PC-3 (cell line): ENCODE data around the gene SIRT2. TPM values are rescaled to one million over a fixed set of nuclear protein-coding genes. Genes with fewer than 3 reads are reported as not detected.

Source experiments
- ATAC-seq: fragments of 200-7000 bp; cut with Tn5 transposase; 2 replicates; pipeline ENCODE4 v1.9.1; 2020; ENCODE audit warnings: mild to moderate bottlenecking, moderate library complexity
- BruUV-seq: library from RNA; stranded (reverse); fragments of 400-500 nt; replicated peaks from 2 replicates; lab custom pipeline; 2021; lab: Mats Ljungman, UMichigan
- CTCF ChIA-PET: fragments of 300-600 bp; sonication (Branson Sonifier 250); formaldehyde crosslinking; loops from one replicate; lab custom pipeline; 2022; ENCODE audit warnings: antibody characterized with exemption; lab: Charles Lee
- POLR2A ChIA-PET: fragments of 300-600 bp; sonication (Branson Sonifier 250); formaldehyde crosslinking; loops from one replicate; lab custom pipeline; 2022; ENCODE audit warnings: antibody characterized with exemption; ENCODE audit not compliant: unreplicated experiment; lab: Charles Lee
- DNase-seq: peaks from one replicate; pipeline ENCODE4 v3.0.0-alpha.2; 2015
- H2AFZ ChIP-seq: fragments of 300-600 bp; sonication (generic); 2 replicates; pipeline ENCODE4 v1.6.0; 2016; ENCODE audit warnings: antibody characterized with exemption, low read length
- H3F3A ChIP-seq: fragments of 300-600 bp; sonication (generic); one replicate; pipeline ENCODE4 v1.6.0; 2017; ENCODE audit warnings: antibody characterized with exemption, low read length, control low read depth, mild to moderate bottlenecking; ENCODE audit not compliant: unreplicated experiment
- H3K27ac ChIP-seq: fragments of 300-600 bp; sonication (generic); 2 replicates; pipeline ENCODE4 v1.5.1; 2016; ENCODE audit warnings: mild to moderate bottlenecking, low read length
- H3K27me3 ChIP-seq: fragments of 300-600 bp; sonication (generic); 2 replicates; pipeline ENCODE4 v1.6.1; 2016; ENCODE audit warnings: low read length, mixed read lengths
- H3K36me3 ChIP-seq: fragments of 300-600 bp; sonication (generic); 2 replicates; pipeline ENCODE4 v1.6.1; 2016; ENCODE audit warnings: low read depth, mixed run types, low read length, mixed read lengths
- H3K4me1 ChIP-seq: fragments of 300-600 bp; sonication (generic); 2 replicates; pipeline ENCODE4 v1.5.1; 2016; ENCODE audit warnings: low read length; ENCODE audit not compliant: insufficient read depth
- H3K4me2 ChIP-seq: fragments of 300-600 bp; sonication (generic); 2 replicates; pipeline ENCODE4 v1.6.0; 2016; ENCODE audit warnings: low read length
- H3K4me3 ChIP-seq: fragments of 300-600 bp; sonication (generic); 2 replicates; pipeline ENCODE4 v1.5.1; 2016; ENCODE audit warnings: mild to moderate bottlenecking, low read length, mixed read lengths
- H3K79me2 ChIP-seq: fragments of 300-600 bp; sonication (generic); 2 replicates; pipeline ENCODE4 v1.6.1; 2017; ENCODE audit warnings: low read length, mixed read lengths
- H3K9ac ChIP-seq: fragments of 300-600 bp; sonication (generic); 2 replicates; pipeline ENCODE4 v1.6.0; 2016; ENCODE audit warnings: mild to moderate bottlenecking, low read length
- H3K9me2 ChIP-seq: fragments of 300-600 bp; sonication (generic); replicated peaks from 2 replicates; pipeline ENCODE4 v1.6.1; 2016; ENCODE audit warnings: mixed run types, low read length, mixed read lengths
- H3K9me3 ChIP-seq: fragments of 300-600 bp; sonication (generic); 2 replicates; pipeline ENCODE4 v1.6.1; 2016; ENCODE audit warnings: low read length, mixed read lengths
- H4K20me1 ChIP-seq: fragments of 300-600 bp; sonication (generic); 2 replicates; pipeline ENCODE4 v1.6.1; 2016; ENCODE audit warnings: low read length, mixed read lengths
- CTCF ChIP-seq: fragments of 300-600 bp; sonication (generic); conservative IDR thresholded peaks from 2 replicates; pipeline ENCODE4 v1.5.1; 2017; ENCODE audit warnings: antibody characterized with exemption, low read depth, mild to moderate bottlenecking, low read length
- EZH2 ChIP-seq: fragments of 300-600 bp; sonication (generic); IDR thresholded peaks from one replicate; pipeline ENCODE4 v1.6.1; 2017; ENCODE audit warnings: antibody characterized with exemption, mild to moderate bottlenecking, low read length; ENCODE audit not compliant: unreplicated experiment
- EZH2phosphoT487 ChIP-seq: fragments of 300-600 bp; sonication (generic); IDR thresholded peaks from 2 replicates; pipeline ENCODE4 v1.6.1; 2018; ENCODE audit warnings: mild to moderate bottlenecking, antibody characterized with exemption, low read length, borderline replicate concordance
- intact Hi-C: fragments of 100-400 bp; cut with micrococcal nuclease; formaldehyde crosslinking; loops from 2 replicates; pipeline ENCODE4 v1.9.0; 2023
- total RNA-seq: library from RNA; depleted of rRNA; stranded (reverse); fragments of >200 nt; gene quantifications from 2 replicates; pipeline ENCODE4 v1.2.3, GENCODE V29; 2014

SIRT2 gene
- total RNA-seq, 1 experiment from 2014 or later, result 37.9 TPM

GRCh38 chr19:38908911-38909310 lies 9.5 kb upstream of the SIRT2 start:
- no peak for TF ChIP-seq EZH2phosphoT487
- no peak for TF ChIP-seq EZH2

GRCh38 chr19:38907670-38908069 lies 8.3 kb upstream of the SIRT2 start:
- Histone ChIP-seq H3K4me1 (no peaks in the 10 kb centered on the region), H3K4me2 (no peak overlapping the region), H3K27me3 (no peaks in the 10 kb centered on the region), H3K9ac (no peak overlapping the region), H3F3A (no peaks in the 10 kb centered on the region), H3K36me3 (no peaks in the 10 kb centered on the region), H3K79me2 (no peaks in the 10 kb centered on the region), H3K9me3 (no peaks in the 10 kb centered on the region), H3K27ac (no peak overlapping the region), H2AFZ (no peak overlapping the region), H3K4me3 (no peak overlapping the region), H3K9me2 (no peaks in the 10 kb centered on the region), H4K20me1 (no peaks in the 10 kb centered on the region)
- POLR2A ChIA-PET, result no interaction called here
- DNase-seq (no peak), ATAC-seq (no peak)
- no TSS peak for BruUV-seq
- TF ChIP-seq EZH2 (no peak), EZH2phosphoT487 (no peak), CTCF (no peak)
- intact Hi-C loops, result no loop called here
- CTCF ChIA-PET, result no interaction called here

More at GRCh38 chr19:38908911-38909310, 9.5 kb upstream of the SIRT2 start:
- H3K9ac ChIP-seq, result no peak overlapping the region
- H2AFZ ChIP-seq, result no peak overlapping the region
- H3K4me3 ChIP-seq, result no peak overlapping the region
- DNase-seq (no peak), ATAC-seq (no peak)
- ChIA-PET POLR2A (no interaction called here), CTCF (interaction anchor here (0.6 kb wide), 1 partner anchor 21 kb away, joined by 4 read pairs; no protein-coding TSS in a partner anchor)
- H3K27ac ChIP-seq, result no peak overlapping the region
- H3K4me2 ChIP-seq, result no peak overlapping the region
- no TSS peak for BruUV-seq
- no peaks in the 10 kb centered on the region for H4K20me1 ChIP-seq
- H3K27me3 ChIP-seq, result no peaks in the 10 kb centered on the region
- no peaks in the 10 kb centered on the region for H3F3A ChIP-seq
- H3K79me2 ChIP-seq, result no peaks in the 10 kb centered on the region
- no peaks in the 10 kb centered on the region for H3K4me1 ChIP-seq
- no peaks in the 10 kb centered on the region for H3K9me2 ChIP-seq
- H3K9me3 ChIP-seq, result no peaks in the 10 kb centered on the region
- intact Hi-C loops, result no loop called here
- H3K36me3 ChIP-seq, result no peaks in the 10 kb centered on the region

GRCh38 chr19:38907227-38907626 lies 7.8 kb upstream of the SIRT2 start:
- ATAC-seq (no peak), DNase-seq (no peak)
- BruUV-seq, result no TSS peak
- no peaks in the 10 kb centered on the region for H3K79me2 ChIP-seq
- H3K9ac ChIP-seq, result no peak overlapping the region
- no peak overlapping the region for H3K4me3 ChIP-seq
- no peak overlapping the region for H2AFZ ChIP-seq
- POLR2A ChIA-PET, result no interaction called here
- H3K27me3 ChIP-seq, result no peaks in the 10 kb centered on the region
- no peaks in the 10 kb centered on the region for H3F3A ChIP-seq
- H3K9me3 ChIP-seq, result no peaks in the 10 kb centered on the region
- no peak overlapping the region for H3K27ac ChIP-seq
- no peaks in the 10 kb centered on the region for H3K4me1 ChIP-seq
- intact Hi-C loops, result no loop called here
- no peak overlapping the region for H3K4me2 ChIP-seq
- H4K20me1 ChIP-seq, result no peaks in the 10 kb centered on the region
- no peaks in the 10 kb centered on the region for H3K9me2 ChIP-seq
- TF ChIP-seq EZH2 (no peak), CTCF (no peak), EZH2phosphoT487 (no peak)
- H3K36me3 ChIP-seq, result no peaks in the 10 kb centered on the region
- CTCF ChIA-PET, result no interaction called here
